Measurements from ENCODE around the gene ABHD4.

The ABHD4 gene, protein sequence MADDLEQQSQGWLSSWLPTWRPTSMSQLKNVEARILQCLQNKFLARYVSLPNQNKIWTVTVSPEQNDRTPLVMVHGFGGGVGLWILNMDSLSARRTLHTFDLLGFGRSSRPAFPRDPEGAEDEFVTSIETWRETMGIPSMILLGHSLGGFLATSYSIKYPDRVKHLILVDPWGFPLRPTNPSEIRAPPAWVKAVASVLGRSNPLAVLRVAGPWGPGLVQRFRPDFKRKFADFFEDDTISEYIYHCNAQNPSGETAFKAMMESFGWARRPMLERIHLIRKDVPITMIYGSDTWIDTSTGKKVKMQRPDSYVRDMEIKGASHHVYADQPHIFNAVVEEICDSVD

GRCh38 chr14:22598099-22598895 is at the start of gene ABHD4:
ABHD4 (plus strand) TSS chr14:22598300; CDS start chr14:22598307, 7 bp downstream.
- peak; percentile 63 for DNase-seq

GRCh38 chr14:22549324-22549962 is 48.7 kb upstream of the ABHD4 start:
- peak; percentile 46 for DNase-seq

DNA sequence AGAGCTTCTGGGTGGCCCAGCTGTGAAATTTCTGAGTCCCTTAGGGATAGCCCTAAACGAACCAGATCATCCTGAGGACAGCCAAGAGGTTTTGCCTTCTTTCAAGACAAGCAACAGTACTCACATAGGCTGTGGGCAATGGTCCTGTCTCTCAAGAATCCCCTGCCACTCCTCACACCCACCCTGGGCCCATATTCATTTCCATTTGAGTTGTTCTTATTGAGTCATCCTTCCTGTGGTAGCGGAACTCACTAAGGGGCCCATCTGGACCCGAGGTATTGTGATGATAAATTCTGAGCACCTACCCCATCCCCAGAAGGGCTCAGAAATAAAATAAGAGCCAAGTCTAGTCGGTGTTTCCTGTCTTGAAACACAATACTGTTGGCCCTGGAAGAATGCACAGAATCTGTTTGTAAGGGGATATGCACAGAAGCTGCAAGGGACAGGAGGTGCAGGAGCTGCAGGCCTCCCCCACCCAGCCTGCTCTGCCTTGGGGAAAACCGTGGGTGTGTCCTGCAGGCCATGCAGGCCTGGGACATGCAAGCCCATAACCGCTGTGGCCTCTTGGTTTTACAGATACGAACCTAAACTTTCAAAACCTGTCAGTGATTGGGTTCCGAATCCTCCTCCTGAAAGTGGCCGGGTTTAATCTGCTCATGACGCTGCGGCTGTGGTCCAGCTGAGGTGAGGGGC is 48.0 kb upstream of the ABHD4 start:
- DNase-seq: peak; percentile 67

DNA sequence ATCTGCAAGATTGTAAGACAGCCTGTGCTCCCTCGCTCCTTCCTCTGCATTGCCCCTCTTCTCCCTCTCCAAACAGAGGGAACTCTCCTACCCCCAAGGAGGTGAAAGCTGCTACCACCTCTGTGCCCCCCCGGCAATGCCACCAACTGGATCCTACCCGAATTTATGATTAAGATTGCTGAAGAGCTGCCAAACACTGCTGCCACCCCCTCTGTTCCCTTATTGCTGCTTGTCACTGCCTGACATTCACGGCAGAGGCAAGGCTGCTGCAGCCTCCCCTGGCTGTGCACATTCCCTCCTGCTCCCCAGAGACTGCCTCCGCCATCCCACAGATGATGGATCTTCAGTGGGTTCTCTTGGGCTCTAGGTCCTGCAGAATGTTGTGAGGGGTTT is 46.5 kb upstream of the ABHD4 start:
- peak; percentile 51 for DNase-seq

DNA sequence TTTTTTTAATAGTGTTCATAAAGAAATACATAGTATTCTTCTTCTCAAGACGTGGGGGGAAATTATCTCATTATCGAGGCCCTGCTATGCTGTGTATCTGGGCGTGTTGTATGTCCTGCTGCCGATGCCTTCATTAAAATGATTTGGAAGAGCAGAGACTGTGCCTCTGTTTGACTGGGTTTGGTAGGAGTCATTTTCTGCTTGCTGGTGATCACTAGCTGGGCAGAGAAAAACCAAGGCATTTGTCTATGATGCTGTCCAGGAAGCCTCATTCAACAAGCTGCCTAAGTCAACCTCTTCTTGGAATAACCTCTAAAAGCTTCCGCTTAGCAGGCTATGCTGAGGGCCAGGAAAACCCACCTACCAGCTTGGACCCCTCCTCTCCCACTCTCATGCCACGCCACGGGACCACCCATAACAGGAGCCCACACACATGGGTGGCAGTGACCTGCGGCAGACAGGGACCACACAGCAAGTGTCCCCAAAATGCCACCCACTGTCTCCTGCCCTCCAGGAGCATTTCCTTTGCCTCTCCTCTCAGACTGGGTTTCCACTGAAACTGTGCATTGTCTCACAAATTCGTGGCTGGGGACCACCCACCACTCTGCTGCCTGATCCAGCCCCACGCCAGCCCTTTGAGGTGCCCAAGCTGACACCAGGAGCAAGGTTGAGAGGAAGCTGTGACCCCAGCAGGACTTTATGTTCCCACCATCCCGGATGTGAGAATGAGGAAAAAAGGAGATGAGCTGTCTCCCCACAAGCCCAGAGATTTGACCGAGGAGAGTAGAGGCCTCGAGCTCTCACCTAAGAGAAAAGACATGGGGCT is 45.9 kb upstream of the ABHD4 start:
- peak; percentile 45 for DNase-seq

GRCh38 chr14:22552827-22553076 is 45.3 kb upstream of the ABHD4 start:
- DNase-seq: peak; percentile 35

GRCh38 chr14:22553445-22553844 is 44.7 kb upstream of the ABHD4 start:
- DNase-seq: peak; percentile 32

DNA sequence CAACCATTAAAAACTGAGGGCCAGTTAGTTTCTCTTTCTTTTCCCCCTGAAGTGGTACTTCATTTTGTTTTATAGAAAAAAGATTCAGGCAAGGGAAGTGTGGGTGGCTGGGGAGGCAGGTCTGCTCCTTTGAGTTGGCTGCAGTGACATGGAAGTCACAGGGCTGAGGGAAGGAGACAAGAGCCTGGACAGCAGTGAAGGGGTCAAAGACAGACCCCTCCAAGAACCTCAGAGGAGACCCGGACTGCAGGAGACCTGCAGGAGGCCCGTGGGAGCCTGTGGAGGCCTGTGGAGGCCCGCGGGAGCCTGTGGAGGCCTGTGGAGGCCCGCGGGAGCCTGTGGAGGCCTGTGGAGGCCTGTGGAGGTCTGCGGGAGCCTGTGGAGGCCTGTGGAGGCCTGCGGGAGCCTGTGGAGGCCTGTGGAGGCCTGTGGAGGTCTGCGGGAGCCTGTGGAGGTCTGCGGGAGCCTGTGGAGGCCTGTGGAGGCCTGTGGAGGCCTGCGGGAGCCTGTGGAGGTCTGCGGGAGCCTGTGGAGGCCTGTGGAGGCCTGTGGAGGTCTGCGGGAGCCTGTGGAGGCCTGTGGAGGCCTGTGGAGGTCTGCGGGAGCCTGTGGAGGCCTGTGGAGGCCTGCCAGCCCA is 44.1 kb upstream of the ABHD4 start:
- peak; percentile 62 for DNase-seq

GRCh38 chr14:22554498-22555383 is 43.4 kb upstream of the ABHD4 start:
- DNase-seq: peak; percentile 52

GRCh38 chr14:22555384-22556011 is 42.6 kb upstream of the ABHD4 start:
- DNase-seq: no peak

- peak; percentile 92 for DNase-seq
Measured at GRCh38 chr14:22556021-22556989, 41.8 kb upstream of the ABHD4 start.

DNA sequence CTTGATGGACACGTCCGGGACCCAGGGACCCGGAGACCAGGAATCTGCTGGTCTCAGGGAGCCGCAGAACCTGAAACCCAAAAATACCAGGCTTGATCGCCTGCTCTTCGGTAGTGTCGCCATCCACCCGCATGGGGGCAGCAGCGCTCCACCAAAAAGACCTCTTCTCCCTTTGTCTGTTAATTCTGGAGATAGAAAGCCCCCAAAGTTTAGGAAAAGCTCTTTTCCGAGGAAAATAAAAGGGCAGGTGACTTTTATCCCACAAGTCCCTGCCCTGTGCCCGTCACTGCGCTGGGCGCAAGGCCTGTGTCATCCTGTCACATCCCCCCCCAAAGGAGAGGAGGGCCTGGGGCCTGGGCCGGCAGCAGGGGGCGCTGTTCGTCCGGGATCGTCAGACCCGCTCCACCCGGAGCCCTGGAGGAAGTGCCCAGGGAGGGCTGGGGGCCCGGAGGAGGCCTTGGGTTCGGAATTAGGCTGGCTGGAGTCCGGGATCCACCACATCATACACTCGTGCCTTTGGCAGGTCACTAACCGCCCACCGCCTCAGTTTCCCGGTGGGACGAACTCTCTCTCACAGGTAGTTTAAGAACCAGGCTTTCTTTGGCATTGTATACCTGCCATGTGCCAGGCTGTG is 41.0 kb upstream of the ABHD4 start:
- peak; percentile 95 for DNase-seq

DNA sequence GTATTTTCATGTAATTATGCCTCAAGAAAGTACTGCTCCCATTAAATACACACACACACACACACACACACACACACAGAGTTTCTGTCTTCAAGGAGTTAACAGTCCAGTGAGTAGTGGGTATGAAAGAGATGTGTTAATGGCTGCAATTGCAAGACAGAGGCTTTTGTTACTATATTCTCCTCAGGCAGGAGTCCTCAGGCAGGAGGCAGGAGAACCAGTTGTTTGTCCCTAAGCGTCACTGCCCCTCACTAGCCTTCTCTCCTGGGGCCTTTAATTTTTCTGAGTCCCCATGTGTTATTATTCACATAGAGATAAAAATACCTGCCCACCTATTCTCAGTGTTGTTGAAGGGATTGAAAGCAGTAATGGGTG is 40.3 kb upstream of the ABHD4 start:
- no peak for DNase-seq

DNA sequence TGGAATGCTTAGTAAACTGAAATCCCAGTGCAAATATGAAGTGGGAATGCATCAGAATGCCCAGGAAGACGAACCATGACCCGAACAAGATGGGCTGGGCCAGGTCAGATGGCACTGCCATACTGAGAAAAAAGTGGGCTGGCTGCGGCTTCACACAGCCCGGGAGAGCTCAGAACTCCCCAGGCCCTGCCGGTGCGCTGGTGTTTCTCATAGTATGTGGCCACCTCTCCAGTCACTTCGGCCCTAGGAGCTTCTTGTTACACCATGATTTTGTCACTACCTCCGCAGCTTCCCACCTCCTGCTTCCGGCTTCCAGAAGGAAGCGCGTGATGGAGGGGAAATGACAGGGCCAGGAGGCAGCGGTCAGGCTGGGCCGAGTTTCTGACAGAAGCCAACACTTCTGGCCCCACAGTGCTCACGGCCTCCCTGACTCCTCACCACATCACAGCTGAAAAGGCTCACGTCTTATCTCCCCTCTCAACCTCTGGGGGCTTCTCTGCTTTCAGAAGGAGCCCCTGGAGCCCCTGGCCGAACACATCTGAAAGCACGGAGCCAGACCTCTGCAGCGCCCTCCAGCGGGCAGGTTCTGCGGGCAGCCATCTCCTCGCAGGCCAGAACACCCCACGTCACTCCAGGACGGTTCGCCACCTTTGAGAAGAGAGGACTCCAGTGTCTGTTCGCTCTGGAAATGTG is 39.7 kb upstream of the ABHD4 start:
- peak; percentile 72 for DNase-seq

DNA sequence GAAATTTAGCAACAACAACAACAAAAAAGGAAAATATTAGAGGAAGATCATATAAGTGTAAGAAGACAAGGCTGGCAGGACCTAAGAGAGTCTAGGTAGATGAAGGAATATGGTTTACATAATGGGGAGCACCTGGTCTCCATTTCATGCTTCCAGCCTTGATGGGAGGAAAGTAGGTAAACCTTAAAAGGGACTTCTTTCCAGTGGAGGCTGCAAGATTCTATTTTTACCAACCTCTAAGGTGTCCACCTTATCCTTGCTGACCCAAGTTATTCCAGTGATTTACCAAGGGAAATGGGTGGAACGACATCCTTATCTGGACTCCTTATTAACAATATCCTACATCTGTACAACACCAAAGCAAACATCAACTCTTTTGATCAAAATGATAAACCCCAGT is 39.1 kb upstream of the ABHD4 start:
- DNase-seq: no peak

GRCh38 chr14:22560662-22561365 is 37.3 kb upstream of the ABHD4 start:
- peak; percentile 36 for DNase-seq

- DNase-seq: no peak
Measured at GRCh38 chr14:22561366-22561660, 36.8 kb upstream of the ABHD4 start.
